ENCODE measurements around the gene DNAI4. TPM values are rescaled to one million over a fixed set of nuclear protein-coding genes. Genes with fewer than 3 reads are reported as not detected.
"Not testable (repeated sequence)": the region's sequence is repeated elsewhere in the genome, so short reads cannot be mapped to it uniquely, and the experiment has no call there.

Gene DNAI4
- total RNA-seq, 6 experiments from 2014 or later, result 1.3 to 4.3 (median 3.4) TPM

DNA sequence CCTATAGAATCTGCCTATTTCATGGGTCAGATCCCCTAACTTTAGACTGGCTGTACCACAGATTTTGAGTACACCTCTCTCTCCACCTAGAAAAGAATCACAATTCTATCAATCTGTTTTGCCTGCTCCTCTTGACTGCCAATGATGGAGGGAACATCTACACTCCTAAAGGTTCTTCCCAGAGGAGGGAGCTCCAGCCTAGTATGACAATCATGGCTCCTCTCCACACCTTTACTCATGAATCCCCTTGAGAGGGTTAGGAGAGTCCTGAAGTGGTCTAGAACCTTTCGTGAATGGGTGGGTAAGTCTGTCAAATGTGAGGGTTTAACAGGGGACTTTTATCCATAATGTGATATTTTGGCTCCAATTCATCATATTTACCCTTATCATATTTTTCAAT lies 48.0 kb downstream of the DNAI4 start:
- TF ChIP-seq, protein P1, sequence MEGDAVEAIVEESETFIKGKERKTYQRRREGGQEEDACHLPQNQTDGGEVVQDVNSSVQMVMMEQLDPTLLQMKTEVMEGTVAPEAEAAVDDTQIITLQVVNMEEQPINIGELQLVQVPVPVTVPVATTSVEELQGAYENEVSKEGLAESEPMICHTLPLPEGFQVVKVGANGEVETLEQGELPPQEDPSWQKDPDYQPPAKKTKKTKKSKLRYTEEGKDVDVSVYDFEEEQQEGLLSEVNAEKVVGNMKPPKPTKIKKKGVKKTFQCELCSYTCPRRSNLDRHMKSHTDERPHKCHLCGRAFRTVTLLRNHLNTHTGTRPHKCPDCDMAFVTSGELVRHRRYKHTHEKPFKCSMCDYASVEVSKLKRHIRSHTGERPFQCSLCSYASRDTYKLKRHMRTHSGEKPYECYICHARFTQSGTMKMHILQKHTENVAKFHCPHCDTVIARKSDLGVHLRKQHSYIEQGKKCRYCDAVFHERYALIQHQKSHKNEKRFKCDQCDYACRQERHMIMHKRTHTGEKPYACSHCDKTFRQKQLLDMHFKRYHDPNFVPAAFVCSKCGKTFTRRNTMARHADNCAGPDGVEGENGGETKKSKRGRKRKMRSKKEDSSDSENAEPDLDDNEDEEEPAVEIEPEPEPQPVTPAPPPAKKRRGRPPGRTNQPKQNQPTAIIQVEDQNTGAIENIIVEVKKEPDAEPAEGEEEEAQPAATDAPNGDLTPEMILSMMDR (IDR thresholded peaks at IDR 0.05), result no peak
- Mint-ChIP-seq H3K4me3 (no peak overlapping the region), H3K27ac (no peak overlapping the region), H3K9me3 (peaks cover 7% of the 10 kb centered on the region; the same call in 1 of the 2 replicates), H3K4me1 (ENCODE audit: low read depth) (no peaks in the 10 kb centered on the region), H3K27me3 (ENCODE audit: insufficient read depth) (no peaks in the 10 kb centered on the region; the same call in 1 of the 2 replicates), H3K36me3 (ENCODE audit: low read depth) (0 out of 2 replicates have a peak, but pooled peaks cover 5% of the 10 kb centered on the region)
- DNase-seq, result no peak

DNA sequence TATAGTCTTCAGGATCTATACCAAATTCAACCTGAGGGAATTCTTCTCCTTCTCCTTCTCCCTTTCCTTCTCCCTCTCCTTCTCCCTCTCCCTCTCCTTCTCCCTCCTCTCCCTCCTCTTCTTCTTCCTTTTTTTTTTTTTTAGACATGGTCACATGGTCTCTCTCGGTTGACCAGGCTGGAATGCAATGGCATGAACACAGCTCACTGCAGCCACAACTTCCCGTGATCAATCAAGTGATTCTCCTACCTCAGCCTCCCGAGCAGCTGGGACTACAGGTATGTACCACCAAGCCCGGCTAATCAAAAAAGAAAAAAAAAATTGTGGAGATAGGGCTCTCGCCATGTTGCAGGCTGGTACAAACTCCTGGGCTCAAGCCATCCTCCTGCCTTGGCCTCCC lies 51.5 kb downstream of the DNAI4 start:
- Mint-ChIP-seq H3K27me3 (ENCODE audit: insufficient read depth) (no peaks in the 10 kb centered on the region), H3K27ac (no peak overlapping the region), H3K4me1 (ENCODE audit: low read depth) (no peaks in the 10 kb centered on the region), H3K36me3 (ENCODE audit: low read depth) (no peaks in the 10 kb centered on the region), H3K4me3 (no peak overlapping the region), H3K9me3 (no peaks in the 10 kb centered on the region)
- TF ChIP-seq, protein P1 (IDR thresholded peaks at IDR 0.05), result no peak
- no peak for DNase-seq

DNA sequence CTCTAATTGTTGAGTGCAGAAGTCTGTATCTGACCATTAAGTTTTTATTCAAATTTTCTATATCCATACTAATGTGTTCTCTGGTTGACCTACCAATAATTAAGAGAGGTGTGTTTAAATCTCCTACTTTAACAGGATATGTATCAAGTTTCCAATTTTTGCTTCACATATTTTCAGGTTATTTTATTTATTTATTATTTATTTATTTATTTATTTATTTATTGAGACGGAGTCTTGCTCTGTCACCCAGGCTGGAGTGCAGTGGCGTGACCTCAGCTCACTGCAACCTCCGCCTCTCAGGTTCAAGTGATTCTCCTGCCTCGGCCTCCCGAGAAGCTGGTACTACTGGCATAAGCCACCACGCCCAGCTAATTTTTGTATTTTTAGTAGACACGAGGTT lies 52.6 kb downstream of the DNAI4 start:
- not testable (repeated sequence) for H3K4me1 Mint-ChIP-seq (ENCODE audit: low read depth); H3K27me3 Mint-ChIP-seq (ENCODE audit: insufficient read depth); H3K4me3 Mint-ChIP-seq; DNase-seq; H3K9me3 Mint-ChIP-seq; H3K36me3 Mint-ChIP-seq (ENCODE audit: low read depth); H3K27ac Mint-ChIP-seq

DNA sequence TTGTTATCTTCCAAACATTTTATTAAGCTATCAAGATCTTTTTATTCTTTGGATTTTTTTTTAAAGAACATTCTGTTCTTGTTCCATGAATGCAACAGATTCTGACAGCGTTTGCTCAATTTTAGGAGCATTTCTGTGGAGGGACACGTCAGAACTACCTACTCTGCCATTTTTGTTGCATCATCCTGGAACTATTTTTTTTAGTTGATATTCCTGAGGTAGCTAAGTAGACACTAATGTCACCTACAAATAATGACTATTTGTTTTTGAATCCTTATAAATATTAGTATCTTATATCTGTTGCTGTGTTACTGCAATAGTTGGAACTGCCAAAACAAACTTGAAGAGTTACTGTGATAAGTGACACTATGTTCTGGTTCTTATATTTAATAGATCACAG lies 57.2 kb downstream of the DNAI4 start:
- Mint-ChIP-seq H3K27ac (no peak overlapping the region), H3K4me3 (no peak overlapping the region), H3K27me3 (ENCODE audit: insufficient read depth) (no peaks in the 10 kb centered on the region; the same call in 1 of the 2 replicates), H3K36me3 (ENCODE audit: low read depth) (no peaks in the 10 kb centered on the region), H3K9me3 (no peaks in the 10 kb centered on the region), H3K4me1 (ENCODE audit: low read depth) (no peaks in the 10 kb centered on the region)
- DNase-seq, result no peak
- TF ChIP-seq, protein P1 (IDR thresholded peaks at IDR 0.05), result no peak

DNA sequence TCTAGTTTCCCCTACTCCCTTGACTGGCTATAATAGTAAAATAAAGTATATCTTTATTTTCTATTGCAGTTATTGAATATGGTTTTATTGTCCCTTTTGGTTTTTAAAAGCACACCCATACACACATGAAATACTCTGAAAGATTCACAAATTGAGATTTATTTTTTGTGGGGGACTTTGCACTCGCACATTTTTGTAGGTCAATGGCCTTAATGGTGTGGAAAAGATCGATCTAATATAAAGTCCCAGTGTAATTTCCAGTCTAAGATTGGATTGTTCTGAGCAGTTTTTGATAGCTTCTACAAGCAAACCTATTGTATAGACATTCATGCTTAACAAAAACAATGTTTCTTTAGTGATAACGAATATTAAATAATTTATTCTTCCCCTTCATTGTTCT lies 64.1 kb downstream of the DNAI4 start:
- Mint-ChIP-seq H3K4me1 (ENCODE audit: low read depth) (no peaks in the 10 kb centered on the region), H3K36me3 (ENCODE audit: low read depth) (no peaks in the 10 kb centered on the region), H3K27ac (no peak overlapping the region), H3K27me3 (ENCODE audit: insufficient read depth) (no peaks in the 10 kb centered on the region; the same call in 1 of the 2 replicates), H3K4me3 (no peak overlapping the region), H3K9me3 (no peaks in the 10 kb centered on the region)
- DNase-seq, result no peak
- TF ChIP-seq, protein P1 (IDR thresholded peaks at IDR 0.05), result no peak

DNA sequence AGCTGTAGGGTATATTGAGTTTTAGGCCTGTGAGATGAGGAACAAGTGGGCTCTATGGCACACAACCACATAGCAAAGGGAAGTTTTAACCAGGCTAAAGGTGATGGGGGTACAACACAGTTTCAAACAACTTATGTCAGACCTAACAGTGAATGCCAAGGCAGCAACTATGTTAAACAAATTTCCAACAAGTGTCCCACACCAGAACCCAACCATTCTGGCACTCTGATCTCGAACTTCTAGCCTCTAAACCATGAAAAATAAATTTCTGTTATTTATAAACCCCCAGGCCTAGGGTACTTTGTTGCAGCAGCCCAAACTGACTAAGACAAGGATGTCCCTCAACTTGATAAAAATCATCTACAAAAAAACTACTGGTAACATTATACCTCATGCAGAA lies 71.3 kb downstream of the DNAI4 start:
- no peaks in the 10 kb centered on the region for H3K9me3 Mint-ChIP-seq
- TF ChIP-seq, protein P1 (IDR thresholded peaks at IDR 0.05), result no peak
- H3K27me3 Mint-ChIP-seq (ENCODE audit: insufficient read depth), result no peaks in the 10 kb centered on the region
- no peaks in the 10 kb centered on the region for H3K4me1 Mint-ChIP-seq (ENCODE audit: low read depth)
- H3K36me3 Mint-ChIP-seq (ENCODE audit: low read depth), result no peaks in the 10 kb centered on the region
- no peak for DNase-seq
- H3K4me3 Mint-ChIP-seq, result no peak overlapping the region
- H3K27ac Mint-ChIP-seq, result no peak overlapping the region
